Astrocyte (in vitro differentiated cells and primary cell): ENCODE measurements around the gene SRPK1. TPM values are rescaled to one million over a fixed set of nuclear protein-coding genes. Genes with fewer than 3 reads are reported as not detected.
"Not testable (repeated sequence)": the region's sequence is repeated elsewhere in the genome, so short reads cannot be mapped to it uniquely, and the experiment has no call there.

Experiments used
- DNase-seq: peaks from one replicate; pipeline ENCODE4 v3.0.0-alpha.2; 2010; ENCODE audit warnings: low read depth
- FAIRE-seq: peaks from 2 replicates; lab custom pipeline; 2011; peaks lifted over from hg19 to GRCh38; lab: Jason Lieb, UNC
- H2AFZ ChIP-seq: 2 replicates; pipeline ENCODE4 v1.6.0; 2012; ENCODE audit warnings: low read depth, low read length, inconsistent platforms
- H3K27ac ChIP-seq: 2 replicates; pipeline ENCODE4 v1.5.1; 2011; ENCODE audit warnings: low read depth, low read length, inconsistent platforms
- H3K27me3 ChIP-seq: 2 replicates; pipeline ENCODE4 v1.6.0; 2011; ENCODE audit warnings: low read length, inconsistent platforms; ENCODE audit not compliant: insufficient read depth
- H3K36me3 ChIP-seq: 2 replicates; pipeline ENCODE4 v1.5.1; 2011; ENCODE audit warnings: low read length, inconsistent platforms; ENCODE audit not compliant: insufficient read depth
- H3K4me1 ChIP-seq: 2 replicates; pipeline ENCODE4 v1.5.1; 2011; ENCODE audit warnings: low read length, inconsistent platforms; ENCODE audit not compliant: insufficient read depth
- H3K4me2 ChIP-seq: 2 replicates; pipeline ENCODE4 v1.6.0; 2012; ENCODE audit warnings: low read length, inconsistent platforms
- H3K4me3 ChIP-seq: 2 replicates; pipeline ENCODE4 v1.5.1; 2011; ENCODE audit warnings: low read depth, mild to moderate bottlenecking, low read length, inconsistent platforms; ENCODE audit not compliant: insufficient read depth
- H3K79me2 ChIP-seq: 2 replicates; pipeline ENCODE4 v1.6.0; 2012; ENCODE audit warnings: mild to moderate bottlenecking, low read length, inconsistent platforms; ENCODE audit not compliant: insufficient read depth
- H3K9ac ChIP-seq: 2 replicates; pipeline ENCODE4 v1.6.0; 2012; ENCODE audit warnings: mild to moderate bottlenecking, low read length, inconsistent platforms
- H3K9me3 ChIP-seq: 2 replicates; pipeline ENCODE4 v1.5.1; 2012; ENCODE audit warnings: low read depth, mild to moderate bottlenecking, low read length, inconsistent platforms; ENCODE audit not compliant: insufficient read depth
- H4K20me1 ChIP-seq: 2 replicates; pipeline ENCODE4 v1.6.0; 2012; ENCODE audit warnings: low read length, inconsistent platforms; ENCODE audit not compliant: insufficient read depth
- H3K27ac Mint-ChIP-seq: one replicate; pipeline ENCODE4 v1.8.0; 2021; ENCODE audit warnings: mild to moderate bottlenecking, mixed read lengths; ENCODE audit not compliant: unreplicated experiment
- H3K27me3 Mint-ChIP-seq: one replicate; pipeline ENCODE4 v1.8.0; 2021; ENCODE audit warnings: low read depth, mixed read lengths; ENCODE audit not compliant: unreplicated experiment
- H3K36me3 Mint-ChIP-seq: one replicate; pipeline ENCODE4 v1.8.0; 2021; ENCODE audit warnings: low read depth, mixed read lengths; ENCODE audit not compliant: unreplicated experiment
- H3K4me1 Mint-ChIP-seq: one replicate; pipeline ENCODE4 v1.8.0; 2021; ENCODE audit warnings: low read depth, mixed read lengths; ENCODE audit not compliant: unreplicated experiment
- H3K4me3 Mint-ChIP-seq: one replicate; pipeline ENCODE4 v1.8.0; 2021; ENCODE audit warnings: mild to moderate bottlenecking, moderate library complexity, mixed read lengths; ENCODE audit not compliant: unreplicated experiment
- H3K9me3 Mint-ChIP-seq: one replicate; pipeline ENCODE4 v1.8.0; 2021; ENCODE audit warnings: mild to moderate bottlenecking, mixed read lengths; ENCODE audit not compliant: unreplicated experiment
- EZH2 ChIP-seq: IDR thresholded peaks from 2 replicates; pipeline ENCODE4 v1.6.1; 2012; ENCODE audit warnings: mild to moderate bottlenecking, low read length, inconsistent platforms; ENCODE audit not compliant: insufficient read depth
- total RNA-seq: library from RNA; stranded (reverse); gene quantifications from 2 replicates; pipeline ENCODE4 v1.2.1, GENCODE V29; 2021
- TF ChIP-seq, protein P1 (sequence below): IDR thresholded peaks from 2 replicates; pipeline ENCODE4 v1.5.1; 2011; ENCODE audit warnings: low read depth, mild to moderate bottlenecking, inconsistent platforms, low read length, moderate library complexity; ENCODE audit not compliant: insufficient read depth

Gene SRPK1
- total RNA-seq, 1 donor from 2014 or later, result 58.6 TPM

DNA sequence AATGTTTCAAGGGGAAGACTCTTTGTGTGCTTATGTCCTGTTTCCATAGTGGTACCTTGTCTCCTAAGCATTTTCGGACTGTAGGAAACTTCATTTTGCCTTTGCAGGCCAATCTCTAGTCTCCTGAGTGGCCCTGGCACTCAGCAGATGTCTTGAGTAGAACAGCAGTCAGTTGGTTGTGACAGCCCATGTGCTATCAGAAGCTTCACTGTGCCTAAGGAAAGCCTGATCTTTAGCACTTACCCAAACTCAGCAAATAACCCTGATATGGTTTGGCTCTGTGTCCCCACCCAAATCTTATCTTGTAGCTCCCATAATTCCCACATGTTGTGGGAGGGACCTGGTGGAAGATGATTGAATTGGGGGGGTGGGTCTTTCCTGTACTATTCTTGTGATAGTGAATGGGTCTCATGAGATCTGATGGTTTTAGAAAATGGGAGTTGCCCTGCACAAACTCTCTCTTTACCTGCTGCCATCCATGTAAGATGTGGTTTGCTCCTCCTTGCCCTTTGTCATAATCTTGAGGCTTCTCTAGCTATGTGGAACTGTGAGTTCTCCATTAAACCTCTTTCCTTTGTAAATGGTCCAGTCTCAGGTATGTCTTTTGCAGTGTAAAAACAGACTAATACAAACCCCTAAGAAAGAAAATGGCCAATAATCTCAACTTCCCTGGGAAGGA, 15.9 kb upstream of the SRPK1 start:
- H3K79me2 ChIP-seq, result no peaks in the 10 kb centered on the region
- no peaks in the 10 kb centered on the region for H4K20me1 ChIP-seq
- no peaks in the 10 kb centered on the region for H3K9me3 ChIP-seq
- no peak overlapping the region for H3K9ac ChIP-seq
- no peak overlapping the region for H3K4me3 ChIP-seq
- TF ChIP-seq, protein P1, sequence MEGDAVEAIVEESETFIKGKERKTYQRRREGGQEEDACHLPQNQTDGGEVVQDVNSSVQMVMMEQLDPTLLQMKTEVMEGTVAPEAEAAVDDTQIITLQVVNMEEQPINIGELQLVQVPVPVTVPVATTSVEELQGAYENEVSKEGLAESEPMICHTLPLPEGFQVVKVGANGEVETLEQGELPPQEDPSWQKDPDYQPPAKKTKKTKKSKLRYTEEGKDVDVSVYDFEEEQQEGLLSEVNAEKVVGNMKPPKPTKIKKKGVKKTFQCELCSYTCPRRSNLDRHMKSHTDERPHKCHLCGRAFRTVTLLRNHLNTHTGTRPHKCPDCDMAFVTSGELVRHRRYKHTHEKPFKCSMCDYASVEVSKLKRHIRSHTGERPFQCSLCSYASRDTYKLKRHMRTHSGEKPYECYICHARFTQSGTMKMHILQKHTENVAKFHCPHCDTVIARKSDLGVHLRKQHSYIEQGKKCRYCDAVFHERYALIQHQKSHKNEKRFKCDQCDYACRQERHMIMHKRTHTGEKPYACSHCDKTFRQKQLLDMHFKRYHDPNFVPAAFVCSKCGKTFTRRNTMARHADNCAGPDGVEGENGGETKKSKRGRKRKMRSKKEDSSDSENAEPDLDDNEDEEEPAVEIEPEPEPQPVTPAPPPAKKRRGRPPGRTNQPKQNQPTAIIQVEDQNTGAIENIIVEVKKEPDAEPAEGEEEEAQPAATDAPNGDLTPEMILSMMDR, result no peak
- no peak for TF ChIP-seq EZH2
- peaks cover 11% of the 10 kb centered on the region for H3K9me3 Mint-ChIP-seq
- peaks cover 2% of the 10 kb centered on the region for H3K36me3 Mint-ChIP-seq
- H3K4me2 ChIP-seq, result no peak overlapping the region
- peaks cover 22% of the 10 kb centered on the region for H3K27me3 Mint-ChIP-seq
- H3K27me3 ChIP-seq, result no peaks in the 10 kb centered on the region
- DNase-seq, result no peak
- no peak overlapping the region for H3K27ac ChIP-seq
- H3K36me3 ChIP-seq, result no peaks in the 10 kb centered on the region
- no peak overlapping the region for H3K27ac Mint-ChIP-seq
- H3K4me3 Mint-ChIP-seq, result no peak overlapping the region
- H2AFZ ChIP-seq, result no peak overlapping the region
- no peak for FAIRE-seq
- no peaks in the 10 kb centered on the region for H3K4me1 ChIP-seq
- H3K4me1 Mint-ChIP-seq, result no peaks in the 10 kb centered on the region

DNA sequence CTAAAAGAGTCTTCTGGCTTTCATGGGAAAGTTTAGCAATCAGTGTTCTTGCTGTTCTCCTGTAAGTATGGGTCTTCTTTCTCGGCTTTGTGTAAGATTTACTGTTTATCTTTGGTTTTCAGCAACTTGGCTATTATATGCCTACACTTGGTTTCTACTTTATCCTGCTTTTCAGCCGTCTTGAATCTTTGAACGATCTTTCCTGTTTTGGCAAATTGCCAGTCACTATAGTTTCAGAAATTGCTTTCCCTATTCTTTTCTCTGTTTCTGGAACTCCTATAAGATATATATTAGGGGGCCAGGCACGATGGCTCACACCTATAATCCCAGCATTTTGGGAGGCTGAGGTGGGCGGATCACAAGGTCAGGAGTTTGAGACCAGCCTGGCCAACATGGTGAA, 14.6 kb upstream of the SRPK1 start:
- Mint-ChIP-seq H3K27me3 (peaks cover 24% of the 10 kb centered on the region), H3K9me3 (peaks cover 8% of the 10 kb centered on the region), H3K4me3 (no peak overlapping the region), H3K4me1 (no peaks in the 10 kb centered on the region), H3K36me3 (peaks cover 2% of the 10 kb centered on the region), H3K27ac (no peak overlapping the region)
- no peak overlapping the region for H3K4me2 ChIP-seq
- no peak overlapping the region for H2AFZ ChIP-seq
- TF ChIP-seq, protein P1, result no peak
- H3K4me3 ChIP-seq, result no peak overlapping the region
- DNase-seq, result no peak
- no peak overlapping the region for H3K9ac ChIP-seq
- H3K27me3 ChIP-seq, result no peaks in the 10 kb centered on the region
- no peak overlapping the region for H3K27ac ChIP-seq
- H3K9me3 ChIP-seq, result no peaks in the 10 kb centered on the region
- H3K36me3 ChIP-seq, result no peaks in the 10 kb centered on the region
- H3K79me2 ChIP-seq, result no peaks in the 10 kb centered on the region
- FAIRE-seq, result no peak
- H3K4me1 ChIP-seq, result no peaks in the 10 kb centered on the region
- H4K20me1 ChIP-seq, result no peaks in the 10 kb centered on the region

DNA sequence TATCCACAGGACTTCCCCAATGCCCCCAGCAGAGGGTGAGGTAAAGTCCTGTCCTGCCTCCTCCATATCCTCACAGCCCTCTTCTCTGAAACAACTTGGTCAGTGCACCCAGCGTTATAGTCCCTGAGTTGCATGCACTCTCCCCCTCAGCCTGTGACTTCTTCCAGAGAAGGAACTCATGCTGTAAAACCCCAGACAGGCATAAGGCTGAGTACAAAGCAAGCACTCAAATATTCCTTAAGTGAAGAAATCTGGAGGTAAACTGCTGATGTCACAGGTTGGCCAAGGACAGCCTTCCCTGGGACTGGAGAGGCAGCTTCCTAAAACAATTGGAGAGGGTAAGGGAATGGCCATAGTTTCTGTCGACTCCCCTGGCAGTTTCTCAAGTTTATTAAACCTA, 12.9 kb upstream of the SRPK1 start:
- H3K27me3 Mint-ChIP-seq, result peaks cover 24% of the 10 kb centered on the region
- H3K79me2 ChIP-seq, result no peaks in the 10 kb centered on the region
- FAIRE-seq (no peak), DNase-seq (no peak)
- H3K27ac ChIP-seq, result no peak overlapping the region
- H3K9me3 Mint-ChIP-seq, result peaks cover 3% of the 10 kb centered on the region
- no peak overlapping the region for H3K9ac ChIP-seq
- no peaks in the 10 kb centered on the region for H3K9me3 ChIP-seq
- no peaks in the 10 kb centered on the region for H3K4me1 Mint-ChIP-seq
- no peak overlapping the region for H3K27ac Mint-ChIP-seq
- no peaks in the 10 kb centered on the region for H3K4me1 ChIP-seq
- no peaks in the 10 kb centered on the region for H3K27me3 ChIP-seq
- H3K4me3 ChIP-seq, result no peak overlapping the region
- H3K36me3 Mint-ChIP-seq, result peaks cover 2% of the 10 kb centered on the region
- H4K20me1 ChIP-seq, result no peaks in the 10 kb centered on the region
- H3K4me2 ChIP-seq, result no peak overlapping the region
- TF ChIP-seq EZH2, result no peak
- TF ChIP-seq, protein P1, result no peak
- no peaks in the 10 kb centered on the region for H3K36me3 ChIP-seq
- no peak overlapping the region for H3K4me3 Mint-ChIP-seq
- H2AFZ ChIP-seq, result no peak overlapping the region

DNA sequence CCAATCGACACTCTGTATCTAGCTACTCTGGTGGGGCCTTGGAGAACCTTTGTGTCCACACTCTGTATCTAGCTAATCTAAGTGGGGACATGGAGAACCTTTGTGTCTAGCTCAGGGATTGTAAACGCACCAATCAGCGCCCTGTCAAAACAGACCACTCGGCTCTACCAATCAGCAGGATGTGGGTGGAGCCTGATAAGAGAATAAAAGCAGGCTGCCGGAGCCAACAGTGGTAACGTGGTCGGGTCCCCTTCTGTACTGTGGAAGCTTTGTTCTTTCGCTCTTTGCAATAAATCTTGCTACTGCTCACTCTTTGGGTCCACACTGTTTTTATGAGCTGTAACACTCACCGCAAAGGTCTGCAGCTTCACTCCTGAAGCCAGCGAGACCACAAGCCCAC, 11.0 kb upstream of the SRPK1 start:
- H3K4me3 Mint-ChIP-seq, H3K36me3 ChIP-seq, H3K4me3 ChIP-seq, FAIRE-seq, H3K4me2 ChIP-seq, H3K4me1 Mint-ChIP-seq, H3K9me3 Mint-ChIP-seq, H3K9ac ChIP-seq, H4K20me1 ChIP-seq, DNase-seq, H3K9me3 ChIP-seq, H2AFZ ChIP-seq, H3K27me3 ChIP-seq, H3K27ac Mint-ChIP-seq, H3K36me3 Mint-ChIP-seq, H3K27ac ChIP-seq, H3K79me2 ChIP-seq, H3K4me1 ChIP-seq: not testable (repeated sequence)
- H3K27me3 Mint-ChIP-seq, result peaks cover 24% of the 10 kb centered on the region
